C4-2B (cell line): ENCODE results near the gene REL.

ENCODE experiments used
- ZFX ChIP-seq: fragments of 450-650 bp; IDR thresholded peaks from 2 replicates; pipeline ENCODE4 v1.6.1; 2017
- TF ChIP-seq, protein P1 (sequence below): fragments of 450-650 bp; conservative IDR thresholded peaks from 2 replicates; pipeline ENCODE4 v1.5.1; 2017; ENCODE audit warnings: mild to moderate bottlenecking

DNA sequence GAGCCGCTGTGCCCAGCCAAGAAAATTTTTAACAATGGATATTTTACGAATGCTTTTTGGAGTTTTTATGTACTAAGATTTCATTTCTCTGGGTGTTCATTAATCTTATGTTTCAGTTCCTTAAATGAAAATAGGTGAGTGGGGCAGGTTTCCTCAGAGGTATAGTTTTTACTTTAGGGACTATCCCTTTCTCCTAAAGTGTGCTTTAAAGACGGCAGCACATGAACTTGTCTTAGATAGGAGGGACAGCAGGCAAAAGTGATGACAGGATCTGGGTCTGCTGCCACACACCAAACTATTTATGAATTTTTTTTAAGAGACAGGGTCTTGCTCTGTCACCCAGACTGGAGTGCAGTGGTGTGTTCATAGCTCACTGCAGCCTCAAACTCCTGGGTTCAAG, 8.0 kb upstream of the REL start:
- TF ChIP-seq, protein P1, sequence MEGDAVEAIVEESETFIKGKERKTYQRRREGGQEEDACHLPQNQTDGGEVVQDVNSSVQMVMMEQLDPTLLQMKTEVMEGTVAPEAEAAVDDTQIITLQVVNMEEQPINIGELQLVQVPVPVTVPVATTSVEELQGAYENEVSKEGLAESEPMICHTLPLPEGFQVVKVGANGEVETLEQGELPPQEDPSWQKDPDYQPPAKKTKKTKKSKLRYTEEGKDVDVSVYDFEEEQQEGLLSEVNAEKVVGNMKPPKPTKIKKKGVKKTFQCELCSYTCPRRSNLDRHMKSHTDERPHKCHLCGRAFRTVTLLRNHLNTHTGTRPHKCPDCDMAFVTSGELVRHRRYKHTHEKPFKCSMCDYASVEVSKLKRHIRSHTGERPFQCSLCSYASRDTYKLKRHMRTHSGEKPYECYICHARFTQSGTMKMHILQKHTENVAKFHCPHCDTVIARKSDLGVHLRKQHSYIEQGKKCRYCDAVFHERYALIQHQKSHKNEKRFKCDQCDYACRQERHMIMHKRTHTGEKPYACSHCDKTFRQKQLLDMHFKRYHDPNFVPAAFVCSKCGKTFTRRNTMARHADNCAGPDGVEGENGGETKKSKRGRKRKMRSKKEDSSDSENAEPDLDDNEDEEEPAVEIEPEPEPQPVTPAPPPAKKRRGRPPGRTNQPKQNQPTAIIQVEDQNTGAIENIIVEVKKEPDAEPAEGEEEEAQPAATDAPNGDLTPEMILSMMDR: no peak
- TF ChIP-seq ZFX: no peak
